Panc1 (cell line): Measurements from ENCODE around the gene LRRC18. TPM values are rescaled to one million over a fixed set of nuclear protein-coding genes. Genes with fewer than 3 reads are reported as not detected.

ENCODE experiments used
- ATAC-seq: fragments of 200-7000 bp; cut with Tn5 transposase; 2 replicates; pipeline ENCODE4 v1.9.1; 2020; ENCODE audit warnings: mild to moderate bottlenecking, moderate library complexity
- BruUV-seq: library from RNA; stranded (reverse); fragments of 400-500 nt; replicated peaks from 2 replicates; lab custom pipeline; 2021; lab: Mats Ljungman, UMichigan
- CTCF ChIA-PET: fragments of 300-600 bp; sonication (Branson Sonifier 250); formaldehyde crosslinking; loops from one replicate; lab custom pipeline; 2022; ENCODE audit warnings: antibody characterized with exemption; lab: Charles Lee
- POLR2A ChIA-PET: fragments of 300-600 bp; sonication (Branson Sonifier 250); formaldehyde crosslinking; loops from one replicate; lab custom pipeline; 2022; ENCODE audit warnings: antibody characterized with exemption; lab: Charles Lee
- DNase-seq: peaks from one replicate; pipeline ENCODE4 v3.0.0-alpha.2; 2010; ENCODE audit warnings: low read depth, low spot score
- H3K27ac ChIP-seq: 2 replicates; pipeline ENCODE4 v1.5.1; 2011; ENCODE audit warnings: mild to moderate bottlenecking, low read length, inconsistent platforms
- H3K27me3 ChIP-seq: fragments of 200-500 bp; sonication (Bioruptor generic); 2 replicates; pipeline ENCODE4 v1.6.0; 2014; ENCODE audit warnings: low read length, inconsistent platforms; ENCODE audit not compliant: control insufficient read depth, insufficient read depth
- H3K36me3 ChIP-seq: fragments of 200-500 bp; sonication (Bioruptor generic); 2 replicates; pipeline ENCODE4 v1.5.1; 2014; ENCODE audit warnings: inconsistent platforms, mild to moderate bottlenecking, low read length, moderate library complexity; ENCODE audit not compliant: control insufficient read depth, insufficient read depth
- H3K4me1 ChIP-seq: 2 replicates; pipeline ENCODE4 v1.5.1; 2011; ENCODE audit warnings: inconsistent platforms, mild to moderate bottlenecking, low read length, moderate library complexity; ENCODE audit not compliant: control insufficient read depth, insufficient read depth
- H3K4me3 ChIP-seq, 2 experiments: 2 replicates each; pipeline ENCODE4 v1.5.1; 2011 to 2012; ENCODE audit warnings: low read depth in 2 of 2, low read length in 2 of 2, mild to moderate bottlenecking in 2 of 2, inconsistent platforms in 1 of 2, moderate library complexity in 1 of 2
- H3K9me3 ChIP-seq: fragments of 200-500 bp; sonication (Bioruptor generic); 2 replicates; pipeline ENCODE4 v1.5.1; 2014; ENCODE audit warnings: low read depth, mild to moderate bottlenecking, inconsistent platforms, low read length, moderate library complexity; ENCODE audit not compliant: control insufficient read depth, insufficient read depth
- CTCF ChIP-seq: fragments of 450-650 bp; IDR thresholded peaks from 2 replicates; pipeline ENCODE4 v1.5.1; 2017; ENCODE audit warnings: mild to moderate bottlenecking
- POLR2AphosphoS5 ChIP-seq: IDR thresholded peaks from 2 replicates; pipeline ENCODE4 v1.6.1; 2012; ENCODE audit warnings: mild to moderate bottlenecking, low read depth, low read length, moderate library complexity
- REST ChIP-seq, 2 experiments: IDR thresholded peaks; 2 replicates each; pipeline ENCODE4 v1.6.1; 2011 to 2012; ENCODE audit warnings: low read depth in 2 of 2, control low read depth in 1 of 2, low read length in 1 of 2, mild to moderate bottlenecking in 1 of 2, moderate library complexity in 1 of 2; ENCODE audit not compliant: insufficient read depth in 1 of 2
- SIN3A ChIP-seq: IDR thresholded peaks from 2 replicates; pipeline ENCODE4 v1.6.1; 2012; ENCODE audit warnings: low read depth, mild to moderate bottlenecking, low read length, moderate library complexity, borderline replicate concordance; ENCODE audit not compliant: insufficient read depth
- TCF7L2 ChIP-seq: IDR thresholded peaks from 2 replicates; pipeline ENCODE4 v1.6.1; 2011; ENCODE audit warnings: mild to moderate bottlenecking, low read depth, low read length, inconsistent platforms
- in situ Hi-C: cut with HindIII; loops from 2 replicates; pipeline ENCODE4 v1.10.0; 2016; ENCODE audit warnings: low sequenced_read_pairs, low pct_unique_long_range_greater_than_20kb
- intact Hi-C: fragments of 100-400 bp; cut with micrococcal nuclease; formaldehyde crosslinking; loops from one replicate; pipeline ENCODE4 v1.10.0; 2022; ENCODE audit not compliant: unreplicated experiment
- total RNA-seq: library from RNA; stranded (reverse); gene quantifications from one replicate; pipeline ENCODE4 v1.2.1, GENCODE V29; 2021; ENCODE audit not compliant: unreplicated experiment

Gene LRRC18
- total RNA-seq, 1 experiment from 2014 or later = not detected

- no peak overlapping the region for H3K27ac ChIP-seq
- H3K27me3 ChIP-seq = peaks cover 2% of the 10 kb centered on the region; the same call in 1 of the 2 replicates
- TF ChIP-seq REST (IDR thresholded peaks at IDR 0.05; ENCODE audit: insufficient read depth in 1 of 2, low read depth in 2 of 2, low read length in 1 of 2) (no peak), CTCF (no peak), TCF7L2 (no peak), POLR2AphosphoS5 (no peak), SIN3A (no peak)
- BruUV-seq = no TSS peak
- POLR2A ChIA-PET = no interaction called here
- intact Hi-C loops (no loop called here), in situ Hi-C loops (no loop called here)
- H3K9me3 ChIP-seq = no peaks in the 10 kb centered on the region
- CTCF ChIA-PET = no interaction called here
- ATAC-seq (no peak), DNase-seq (no peak)
- H3K4me3 ChIP-seq = no peak overlapping the region
- H3K36me3 ChIP-seq = no peaks in the 10 kb centered on the region
- no peaks in the 10 kb centered on the region for H3K4me1 ChIP-seq
These were observed 6.7 kb upstream of the LRRC18 start for GRCh38 chr10:48946332-48946731.

- in situ Hi-C loops = no loop called here
- TF ChIP-seq POLR2AphosphoS5 (no peak), SIN3A (no peak), TCF7L2 (no peak), CTCF (no peak)
- no peak for ATAC-seq
These were observed 5.9 kb upstream of the LRRC18 start for GRCh38 chr10:48945441-48946130.

More at GRCh38 chr10:48945441-48946130, 5.9 kb upstream of the LRRC18 start:
- intact Hi-C loops = no loop called here
- Histone ChIP-seq H3K4me3 (no peak overlapping the region), H3K36me3 (no peaks in the 10 kb centered on the region), H3K27me3 (peaks cover 2% of the 10 kb centered on the region; the same call in 1 of the 2 replicates), H3K4me1 (no peaks in the 10 kb centered on the region), H3K27ac (no peak overlapping the region), H3K9me3 (no peaks in the 10 kb centered on the region)
- no TSS peak for BruUV-seq
- CTCF ChIA-PET = no interaction called here
- POLR2A ChIA-PET = no interaction called here
- DNase-seq = no peak
